SK-N-SH (cell line): Measurements from ENCODE around the gene STIM1. TPM values are rescaled to one million over a fixed set of nuclear protein-coding genes. Genes with fewer than 3 reads are reported as not detected.

Source experiments
- CTCF ChIA-PET: fragments of 300-600, 350-600 bp; formaldehyde crosslinking; extraction: SDS; loops from one replicate; lab custom pipeline; 2021; lab: Yijun Ruan, JAX
- POLR2A ChIA-PET: fragments of 350-600 bp; sonication (Branson Sonifier 250); formaldehyde crosslinking; extraction: SDS; loops from one replicate; lab custom pipeline; 2020; ENCODE audit warnings: antibody characterized with exemption, inconsistent platforms; lab: Yijun Ruan, JAX
- DNase-seq: peaks from one replicate; pipeline ENCODE4 v3.0.0; 2012
- H2AFZ ChIP-seq: fragments of 200-600 bp; sonication (generic); 2 replicates; pipeline ENCODE4 v1.8.1; 2016; ENCODE audit warnings: antibody characterized with exemption, mild to moderate bottlenecking, low read depth
- H3F3A ChIP-seq: fragments of 200-600 bp; sonication (generic); replicated peaks from 2 replicates; pipeline ENCODE3; 2016; ENCODE audit warnings: antibody characterized with exemption, mild to moderate bottlenecking; ENCODE audit not compliant: insufficient read depth
- H3K27ac ChIP-seq, 2 experiments: fragments of 200-500 bp in 1 of 2; fragments of 200-600 bp in 1 of 2; sonication (Bioruptor generic) in 1 of 2; sonication (generic), shearing (Covaris generic) in 1 of 2; 2 replicates each; pipeline versions ENCODE4 v1.5.1 to v1.6.1; 2014 to 2016; ENCODE audit warnings: low read depth in 2 of 2, inconsistent platforms in 1 of 2, low read length in 1 of 2, mild to moderate bottlenecking in 1 of 2, mixed read lengths in 1 of 2
- H3K27me3 ChIP-seq: fragments of 200-600 bp; sonication (generic), shearing (Covaris generic); 2 replicates; pipeline ENCODE4 v1.6.1; 2016; ENCODE audit warnings: mixed run types; ENCODE audit not compliant: insufficient read depth
- H3K36me3 ChIP-seq, 2 experiments: fragments of 200-500 bp in 1 of 2; fragments of 200-600 bp in 1 of 2; sonication (Bioruptor generic) in 1 of 2; sonication (generic) in 1 of 2; replicated peaks in 1 of 2; 2 replicates each; pipeline versions ENCODE3 to v1.5.1; 2014 to 2016; ENCODE audit warnings: low read length in 1 of 2, mild to moderate bottlenecking in 1 of 2; ENCODE audit not compliant: insufficient read depth in 2 of 2, control insufficient read depth in 1 of 2
- H3K4me1 ChIP-seq, 2 experiments: fragments of 200-500 bp in 1 of 2; fragments of 200-600 bp in 1 of 2; sonication (Bioruptor generic) in 1 of 2; sonication (generic), shearing (Covaris generic) in 1 of 2; 2 replicates each; pipeline versions ENCODE4 v1.5.1 to v1.6.1; 2014 to 2016; ENCODE audit warnings: low read depth in 1 of 2, low read length in 1 of 2, mixed run types in 1 of 2; ENCODE audit not compliant: insufficient read depth in 2 of 2, control insufficient read depth in 1 of 2
- H3K4me2 ChIP-seq: fragments of 200-600 bp; sonication (generic), shearing (Covaris generic); 2 replicates; pipeline ENCODE4 v1.6.1; 2017; ENCODE audit warnings: mixed run types
- H3K4me3 ChIP-seq, 2 experiments: fragments of 200-500 bp in 1 of 2; fragments of 200-600 bp in 1 of 2; sonication (Bioruptor generic) in 1 of 2; sonication (generic), shearing (Covaris generic) in 1 of 2; 2 replicates each; pipeline versions ENCODE4 v1.5.1 to v1.8.1; 2014 to 2016; ENCODE audit warnings: low read depth in 2 of 2, inconsistent platforms in 1 of 2, low read length in 1 of 2, mild to moderate bottlenecking in 1 of 2, mixed read lengths in 1 of 2, moderate library complexity in 1 of 2
- H3K79me2 ChIP-seq: fragments of 200-600 bp; sonication (generic); 2 replicates; pipeline ENCODE4 v1.8.1; 2017; ENCODE audit warnings: mild to moderate bottlenecking; ENCODE audit not compliant: insufficient read depth
- H3K9ac ChIP-seq: fragments of 200-600 bp; sonication (generic); 2 replicates; pipeline ENCODE4 v1.6.1; 2017; ENCODE audit warnings: mixed run types
- H3K9me2 ChIP-seq: fragments of 200-600 bp; sonication (generic); 2 replicates; pipeline ENCODE4 v1.6.1; 2017; ENCODE audit warnings: mixed run types
- H3K9me3 ChIP-seq: fragments of 200-600 bp; sonication (generic); 2 replicates; pipeline ENCODE4 v1.6.1; 2017; ENCODE audit warnings: mixed run types, mild to moderate bottlenecking, moderate library complexity
- H4K20me1 ChIP-seq: fragments of 200-600 bp; sonication (generic); 2 replicates; pipeline ENCODE4 v1.6.1; 2017; ENCODE audit warnings: mild to moderate bottlenecking, mixed run types; ENCODE audit not compliant: insufficient read depth
- EP300 ChIP-seq, 2 experiments: IDR thresholded peaks; 2 replicates each; pipeline versions ENCODE4 v1.4.0 to v1.6.1; 2012; ENCODE audit warnings: borderline replicate concordance in 1 of 2, low read depth in 1 of 2, low read length in 1 of 2
- EZH2phosphoT487 ChIP-seq: fragments of 200-600 bp; sonication (generic); IDR thresholded peaks from 2 replicates; pipeline ENCODE4 v1.6.1; 2017; ENCODE audit warnings: low read depth, mixed run types, mild to moderate bottlenecking, antibody characterized with exemption, moderate library complexity, borderline replicate concordance
- GATA2 ChIP-seq: sonication (generic); formaldehyde crosslinking; IDR thresholded peaks from 2 replicates; pipeline ENCODE4 v1.5.0; 2020; ENCODE audit warnings: mild to moderate bottlenecking, missing genetic modification reagents
- JUND ChIP-seq: IDR thresholded peaks from 2 replicates; pipeline ENCODE4 v1.4.0; 2012
- MXI1 ChIP-seq: IDR thresholded peaks from 2 replicates; pipeline ENCODE4 v1.6.1; 2012; ENCODE audit warnings: mild to moderate bottlenecking, low read depth, low read length, improper control_type of control experiment
- NRF1 ChIP-seq: IDR thresholded peaks from 2 replicates; pipeline ENCODE4 v1.6.1; 2012; ENCODE audit warnings: low read depth, mild to moderate bottlenecking, low read length
- POLR2AphosphoS5 ChIP-seq: IDR thresholded peaks from 2 replicates; pipeline ENCODE4 v1.6.1; 2012; ENCODE audit warnings: low read depth, low read length
- RCOR1 ChIP-seq: fragments of 150-350 bp; IDR thresholded peaks from 2 replicates; pipeline ENCODE4 v1.6.1; 2017; ENCODE audit warnings: antibody characterized with exemption, low read length
- RFX5 ChIP-seq: IDR thresholded peaks from 2 replicates; pipeline ENCODE4 v1.6.1; 2012; ENCODE audit warnings: mild to moderate bottlenecking, improper control_type of control experiment, low read length
- RXRA ChIP-seq: IDR thresholded peaks from 2 replicates; pipeline ENCODE4 v1.4.0; 2012; ENCODE audit warnings: low read depth, mild to moderate bottlenecking, borderline replicate concordance
- SIN3A ChIP-seq: IDR thresholded peaks from 2 replicates; pipeline ENCODE4 v1.6.1; 2012; ENCODE audit warnings: low read depth, mild to moderate bottlenecking, low read length, moderate library complexity, borderline replicate concordance
- TAF1 ChIP-seq: IDR thresholded peaks from 2 replicates; pipeline ENCODE4 v1.6.1; 2012; ENCODE audit warnings: low read depth, mild to moderate bottlenecking, low read length, moderate library complexity, borderline replicate concordance
- USF1 ChIP-seq: IDR thresholded peaks from 2 replicates; pipeline ENCODE4 v1.4.0; 2012; ENCODE audit warnings: low read depth, borderline replicate concordance
- YY1 ChIP-seq: IDR thresholded peaks from 2 replicates; pipeline ENCODE4 v1.4.0; 2012; ENCODE audit warnings: low read depth, mild to moderate bottlenecking
- polyA plus RNA-seq, 3 experiments: library from polyadenylated mRNA; depleted of rRNA; stranded (reverse); fragments of >200 nt; gene quantifications; 2 replicates each; pipeline ENCODE4 v1.2.3, GENCODE V29; 2012
- TF ChIP-seq, protein P1 (sequence below): IDR thresholded peaks from 2 replicates; pipeline ENCODE4; 2012
- TF ChIP-seq, protein P2 (sequence below): IDR thresholded peaks from 2 replicates; pipeline ENCODE4 v1.4.0; 2012; ENCODE audit warnings: low read depth
- TF ChIP-seq, protein P3 (sequence below): fragments of 200-600 bp; sonication (generic); IDR thresholded peaks from 2 replicates; pipeline ENCODE4 v1.6.1; 2017; ENCODE audit warnings: antibody characterized with exemption, mild to moderate bottlenecking, moderate library complexity

STIM1 gene
- polyA plus RNA-seq, 1 of the 3 experiments (the other 2 are of a cell fraction): 29.5 TPM

GRCh38 chr11:4085575-4085974 lies 230.1 kb downstream of the STIM1 start:
- no peak for DNase-seq
- CTCF ChIA-PET: interaction anchor here (1.9 to 8.1 kb wide), 3 partner anchors 13 to 237 kb away, joined by 10 to 76 read pairs (median 16); partner anchors contain the start of gene STIM1
- no peak overlapping the region for H3K27ac ChIP-seq
- H3K79me2 ChIP-seq: no peaks in the 10 kb centered on the region
- POLR2A ChIA-PET: no interaction called here
- H3K9ac ChIP-seq: no peak overlapping the region
- no peak overlapping the region for H3K4me2 ChIP-seq
- TF ChIP-seq YY1 (no peak), EP300 (IDR thresholded peaks at IDR 0.05; ENCODE audit: borderline replicate concordance in 1 of 2, low read depth in 1 of 2, low read length in 1 of 2) (no peak), SIN3A (no peak), RXRA (no peak), NRF1 (no peak), POLR2AphosphoS5 (no peak), JUND (no peak), RCOR1 (no peak), EZH2phosphoT487 (no peak), RFX5 (no peak), GATA2 (no peak), MXI1 (no peak), USF1 (no peak), TAF1 (no peak)
- TF ChIP-seq, protein P1, sequence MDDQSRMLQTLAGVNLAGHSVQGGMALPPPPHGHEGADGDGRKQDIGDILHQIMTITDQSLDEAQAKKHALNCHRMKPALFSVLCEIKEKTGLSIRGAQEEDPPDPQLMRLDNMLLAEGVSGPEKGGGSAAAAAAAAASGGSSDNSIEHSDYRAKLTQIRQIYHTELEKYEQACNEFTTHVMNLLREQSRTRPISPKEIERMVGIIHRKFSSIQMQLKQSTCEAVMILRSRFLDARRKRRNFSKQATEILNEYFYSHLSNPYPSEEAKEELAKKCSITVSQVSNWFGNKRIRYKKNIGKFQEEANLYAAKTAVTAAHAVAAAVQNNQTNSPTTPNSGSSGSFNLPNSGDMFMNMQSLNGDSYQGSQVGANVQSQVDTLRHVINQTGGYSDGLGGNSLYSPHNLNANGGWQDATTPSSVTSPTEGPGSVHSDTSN: no peak
- TF ChIP-seq, protein P2, sequence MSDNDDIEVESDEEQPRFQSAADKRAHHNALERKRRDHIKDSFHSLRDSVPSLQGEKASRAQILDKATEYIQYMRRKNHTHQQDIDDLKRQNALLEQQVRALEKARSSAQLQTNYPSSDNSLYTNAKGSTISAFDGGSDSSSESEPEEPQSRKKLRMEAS: no peak
- TF ChIP-seq, protein P3, sequence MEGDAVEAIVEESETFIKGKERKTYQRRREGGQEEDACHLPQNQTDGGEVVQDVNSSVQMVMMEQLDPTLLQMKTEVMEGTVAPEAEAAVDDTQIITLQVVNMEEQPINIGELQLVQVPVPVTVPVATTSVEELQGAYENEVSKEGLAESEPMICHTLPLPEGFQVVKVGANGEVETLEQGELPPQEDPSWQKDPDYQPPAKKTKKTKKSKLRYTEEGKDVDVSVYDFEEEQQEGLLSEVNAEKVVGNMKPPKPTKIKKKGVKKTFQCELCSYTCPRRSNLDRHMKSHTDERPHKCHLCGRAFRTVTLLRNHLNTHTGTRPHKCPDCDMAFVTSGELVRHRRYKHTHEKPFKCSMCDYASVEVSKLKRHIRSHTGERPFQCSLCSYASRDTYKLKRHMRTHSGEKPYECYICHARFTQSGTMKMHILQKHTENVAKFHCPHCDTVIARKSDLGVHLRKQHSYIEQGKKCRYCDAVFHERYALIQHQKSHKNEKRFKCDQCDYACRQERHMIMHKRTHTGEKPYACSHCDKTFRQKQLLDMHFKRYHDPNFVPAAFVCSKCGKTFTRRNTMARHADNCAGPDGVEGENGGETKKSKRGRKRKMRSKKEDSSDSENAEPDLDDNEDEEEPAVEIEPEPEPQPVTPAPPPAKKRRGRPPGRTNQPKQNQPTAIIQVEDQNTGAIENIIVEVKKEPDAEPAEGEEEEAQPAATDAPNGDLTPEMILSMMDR: no peak
- H2AFZ ChIP-seq: no peak overlapping the region
- no peaks in the 10 kb centered on the region for H4K20me1 ChIP-seq
- H3K36me3 ChIP-seq: peaks cover 0 to 15% of the 10 kb centered on the region in 2 experiments
- no peak overlapping the region for H3K4me3 ChIP-seq
- H3K27me3 ChIP-seq: no peaks in the 10 kb centered on the region
- no peaks in the 10 kb centered on the region for H3F3A ChIP-seq
- no peaks in the 10 kb centered on the region for H3K9me2 ChIP-seq
- no peaks in the 10 kb centered on the region for H3K9me3 ChIP-seq
- no peaks in the 10 kb centered on the region for H3K4me1 ChIP-seq
